Erythroblast (primary cell): Measurements from ENCODE around the gene GNAT2.

Experiments
- GATA1 ChIP-seq: IDR thresholded peaks from 2 replicates; pipeline ENCODE4 v1.6.1; 2011; ENCODE audit warnings: low read depth, mild to moderate bottlenecking, control low read depth, low read length, moderate library complexity
- POLR2A ChIP-seq: IDR thresholded peaks from 2 replicates; pipeline ENCODE4 v1.6.1; 2011; ENCODE audit warnings: mild to moderate bottlenecking, low read length

- TF ChIP-seq POLR2A = no peak
- no peak for TF ChIP-seq GATA1
These were observed 22.4 kb upstream of the GNAT2 start for GRCh38 chr1:109641861-109642260.
